ENCODE data around the gene ANKRD31. TPM values are rescaled to one million over a fixed set of nuclear protein-coding genes. Genes with fewer than 3 reads are reported as not detected.
A peak's percentile ranks its signal among the peaks of the same experiment; 100 is the strongest.
"Not testable (repeated sequence)": the region's sequence is repeated elsewhere in the genome, so short reads cannot be mapped to it uniquely, and the experiment has no call there.

Gene ANKRD31
- polyA plus RNA-seq, 1 donor: 0.21 TPM

- DNase-seq: no peak
- 100% methylated on average over 1 of the region's 2 CpGs for WGBS (ENCODE audit: insufficient coverage, low lambda C conversion rate)
- no peaks in the 10 kb centered on the region for H3K9me3 ChIP-seq (ENCODE audit: control insufficient read depth, low read depth, low read length)
- H3K4me1 ChIP-seq (ENCODE audit: control insufficient read depth, insufficient read depth, low read length): no peaks in the 10 kb centered on the region
- H3K36me3 ChIP-seq (ENCODE audit: control insufficient read depth, insufficient read depth, low read length): no peaks in the 10 kb centered on the region
- H3K4me3 ChIP-seq (ENCODE audit: low read length): no peak overlapping the region
- H3K27me3 ChIP-seq (ENCODE audit: control insufficient read depth, insufficient read depth, low read length): no peaks in the 10 kb centered on the region
- no peak overlapping the region for H3K27ac ChIP-seq (ENCODE audit: low read length)
Measured at GRCh38 chr5:75226916-75227315, 9.8 kb downstream of the ANKRD31 start.

- Histone ChIP-seq H3K36me3 (ENCODE audit: control insufficient read depth, insufficient read depth, low read length) (no peaks in the 10 kb centered on the region), H3K9me3 (ENCODE audit: control insufficient read depth, low read depth, low read length) (no peaks in the 10 kb centered on the region), H3K4me3 (ENCODE audit: low read length) (no peak overlapping the region), H3K27me3 (ENCODE audit: control insufficient read depth, insufficient read depth, low read length) (no peaks in the 10 kb centered on the region), H3K4me1 (ENCODE audit: control insufficient read depth, insufficient read depth, low read length) (no peaks in the 10 kb centered on the region), H3K27ac (ENCODE audit: low read length) (no peak overlapping the region)
- no peak for DNase-seq
Measured at GRCh38 chr5:75225506-75225905, 11.2 kb downstream of the ANKRD31 start.

- not testable (repeated sequence) for DNase-seq; H3K4me3 ChIP-seq (ENCODE audit: low read length); H3K27ac ChIP-seq (ENCODE audit: low read length); H3K27me3 ChIP-seq (ENCODE audit: control insufficient read depth, insufficient read depth, low read length); H3K4me1 ChIP-seq (ENCODE audit: control insufficient read depth, insufficient read depth, low read length); H3K9me3 ChIP-seq (ENCODE audit: control insufficient read depth, low read depth, low read length); H3K36me3 ChIP-seq (ENCODE audit: control insufficient read depth, insufficient read depth, low read length)
- WGBS (ENCODE audit: insufficient coverage, low lambda C conversion rate): 60% methylated on average over 2 of the region's 2 CpGs
Measured at GRCh38 chr5:75220787-75221186, 15.9 kb downstream of the ANKRD31 start.

GRCh38 chr5:75214928-75215327 lies 21.8 kb downstream of the ANKRD31 start:
- Histone ChIP-seq H3K9me3 (ENCODE audit: control insufficient read depth, low read depth, low read length) (no peaks in the 10 kb centered on the region), H3K27ac (ENCODE audit: low read length) (peak overlapping the region; percentile 60), H3K27me3 (ENCODE audit: control insufficient read depth, insufficient read depth, low read length) (no peaks in the 10 kb centered on the region), H3K4me3 (ENCODE audit: low read length) (no peak overlapping the region), H3K4me1 (ENCODE audit: control insufficient read depth, insufficient read depth, low read length) (peaks cover 11% of the 10 kb centered on the region), H3K36me3 (ENCODE audit: control insufficient read depth, insufficient read depth, low read length) (no peaks in the 10 kb centered on the region)
- WGBS (ENCODE audit: insufficient coverage, low lambda C conversion rate): no CpG with 5 or more reads among the region's 4 CpGs
- peak; percentile 63 to 86 for DNase-seq

- H3K27ac ChIP-seq (ENCODE audit: low read length): peak overlapping the region; percentile 60
- no peaks in the 10 kb centered on the region for H3K27me3 ChIP-seq (ENCODE audit: control insufficient read depth, insufficient read depth, low read length)
- H3K9me3 ChIP-seq (ENCODE audit: control insufficient read depth, low read depth, low read length): no peaks in the 10 kb centered on the region
- peaks cover 11% of the 10 kb centered on the region for H3K4me1 ChIP-seq (ENCODE audit: control insufficient read depth, insufficient read depth, low read length)
- no peaks in the 10 kb centered on the region for H3K36me3 ChIP-seq (ENCODE audit: control insufficient read depth, insufficient read depth, low read length)
- WGBS (ENCODE audit: insufficient coverage, low lambda C conversion rate): no CpG with 5 or more reads among the region's 2 CpGs
- no peak overlapping the region for H3K4me3 ChIP-seq (ENCODE audit: low read length)
- no peak for DNase-seq
Measured at GRCh38 chr5:75214409-75214808, 22.3 kb downstream of the ANKRD31 start.

- H3K4me3 ChIP-seq (ENCODE audit: low read length): no peak overlapping the region
- H3K9me3 ChIP-seq (ENCODE audit: control insufficient read depth, low read depth, low read length): no peaks in the 10 kb centered on the region
- WGBS (ENCODE audit: insufficient coverage, low lambda C conversion rate): 86% methylated on average over 1 of the region's 3 CpGs
- no peak overlapping the region for H3K27ac ChIP-seq (ENCODE audit: low read length)
- no peaks in the 10 kb centered on the region for H3K27me3 ChIP-seq (ENCODE audit: control insufficient read depth, insufficient read depth, low read length)
- peaks cover 11% of the 10 kb centered on the region for H3K4me1 ChIP-seq (ENCODE audit: control insufficient read depth, insufficient read depth, low read length)
- H3K36me3 ChIP-seq (ENCODE audit: control insufficient read depth, insufficient read depth, low read length): no peaks in the 10 kb centered on the region
- DNase-seq: no peak
Measured at GRCh38 chr5:75203604-75204003, 33.1 kb downstream of the ANKRD31 start.

- peak in 1 of 2 donors; percentile 9 for DNase-seq
- peaks cover 11% of the 10 kb centered on the region for H3K4me1 ChIP-seq (ENCODE audit: control insufficient read depth, insufficient read depth, low read length)
- H3K27ac ChIP-seq (ENCODE audit: low read length): no peak overlapping the region
- no CpG with 5 or more reads among the region's 1 CpG for WGBS (ENCODE audit: insufficient coverage, low lambda C conversion rate)
- no peaks in the 10 kb centered on the region for H3K9me3 ChIP-seq (ENCODE audit: control insufficient read depth, low read depth, low read length)
- no peak overlapping the region for H3K4me3 ChIP-seq (ENCODE audit: low read length)
- H3K36me3 ChIP-seq (ENCODE audit: control insufficient read depth, insufficient read depth, low read length): no peaks in the 10 kb centered on the region
- H3K27me3 ChIP-seq (ENCODE audit: control insufficient read depth, insufficient read depth, low read length): no peaks in the 10 kb centered on the region
Measured at GRCh38 chr5:75202935-75203334, 33.7 kb downstream of the ANKRD31 start.

GRCh38 chr5:75200776-75201175 lies 35.9 kb downstream of the ANKRD31 start:
- H3K4me1 ChIP-seq (ENCODE audit: control insufficient read depth, insufficient read depth, low read length): peaks cover 11% of the 10 kb centered on the region
- no peaks in the 10 kb centered on the region for H3K9me3 ChIP-seq (ENCODE audit: control insufficient read depth, low read depth, low read length)
- no peaks in the 10 kb centered on the region for H3K27me3 ChIP-seq (ENCODE audit: control insufficient read depth, insufficient read depth, low read length)
- DNase-seq: no peak
- WGBS (ENCODE audit: insufficient coverage, low lambda C conversion rate): 100% methylated on average over 1 of the region's 4 CpGs
- H3K36me3 ChIP-seq (ENCODE audit: control insufficient read depth, insufficient read depth, low read length): no peaks in the 10 kb centered on the region
- no peak overlapping the region for H3K4me3 ChIP-seq (ENCODE audit: low read length)
- no peak overlapping the region for H3K27ac ChIP-seq (ENCODE audit: low read length)

- peak; percentile 21 to 69 for DNase-seq
- no peak overlapping the region for H3K4me3 ChIP-seq (ENCODE audit: low read length)
- H3K9me3 ChIP-seq (ENCODE audit: control insufficient read depth, low read depth, low read length): no peaks in the 10 kb centered on the region
- peaks cover 11% of the 10 kb centered on the region for H3K4me1 ChIP-seq (ENCODE audit: control insufficient read depth, insufficient read depth, low read length)
- H3K27ac ChIP-seq (ENCODE audit: low read length): no peak overlapping the region
- no CpG with 5 or more reads among the region's 1 CpG for WGBS (ENCODE audit: insufficient coverage, low lambda C conversion rate)
- H3K27me3 ChIP-seq (ENCODE audit: control insufficient read depth, insufficient read depth, low read length): no peaks in the 10 kb centered on the region
- H3K36me3 ChIP-seq (ENCODE audit: control insufficient read depth, insufficient read depth, low read length): no peaks in the 10 kb centered on the region
Measured at GRCh38 chr5:75199946-75200345, 36.7 kb downstream of the ANKRD31 start.

- DNase-seq: peak in 1 of 2 donors; percentile 51
- WGBS (ENCODE audit: insufficient coverage, low lambda C conversion rate): no CpG with 5 or more reads among the region's 2 CpGs
- H3K4me1 ChIP-seq (ENCODE audit: control insufficient read depth, insufficient read depth, low read length): peaks cover 11% of the 10 kb centered on the region
- no peaks in the 10 kb centered on the region for H3K9me3 ChIP-seq (ENCODE audit: control insufficient read depth, low read depth, low read length)
- no peak overlapping the region for H3K4me3 ChIP-seq (ENCODE audit: low read length)
- no peaks in the 10 kb centered on the region for H3K36me3 ChIP-seq (ENCODE audit: control insufficient read depth, insufficient read depth, low read length)
- H3K27me3 ChIP-seq (ENCODE audit: control insufficient read depth, insufficient read depth, low read length): no peaks in the 10 kb centered on the region
- H3K27ac ChIP-seq (ENCODE audit: low read length): no peak overlapping the region
Measured at GRCh38 chr5:75199071-75199470, 37.6 kb downstream of the ANKRD31 start.

- Histone ChIP-seq H3K27me3 (ENCODE audit: control insufficient read depth, insufficient read depth, low read length) (no peaks in the 10 kb centered on the region), H3K4me1 (ENCODE audit: control insufficient read depth, insufficient read depth, low read length) (peaks cover 9% of the 10 kb centered on the region), H3K9me3 (ENCODE audit: control insufficient read depth, low read depth, low read length) (no peaks in the 10 kb centered on the region), H3K4me3 (ENCODE audit: low read length) (no peak overlapping the region), H3K36me3 (ENCODE audit: control insufficient read depth, insufficient read depth, low read length) (no peaks in the 10 kb centered on the region), H3K27ac (ENCODE audit: low read length) (no peak overlapping the region)
- no peak for DNase-seq
- WGBS (ENCODE audit: insufficient coverage, low lambda C conversion rate): no CpG with 5 or more reads among the region's 5 CpGs
Measured at GRCh38 chr5:75197745-75198144, 38.9 kb downstream of the ANKRD31 start.
